Measurements from ENCODE around the gene IFNK.

- no peak for TF ChIP-seq YY1 (IDR thresholded peaks at IDR 0.05; ENCODE audit: insufficient read depth, insufficient read length)
- TF ChIP-seq ZNF274 (IDR thresholded peaks at IDR 0.05; ENCODE audit: low read depth, low read length): no peak
Observed at GRCh38 chr9:27491154-27491553, 32.9 kb upstream of the IFNK start.

All from NT2/D1 (cell line).